Astrocyte (in vitro differentiated cells and primary cell): ENCODE data around the gene ABCA7.

Experiments used
- EZH2 ChIP-seq: IDR thresholded peaks from 2 replicates; pipeline ENCODE4 v1.6.1; 2012; ENCODE audit warnings: mild to moderate bottlenecking, low read length, inconsistent platforms; ENCODE audit not compliant: insufficient read depth
- TF ChIP-seq, protein P1 (sequence below): IDR thresholded peaks from 2 replicates; pipeline ENCODE4 v1.5.1; 2011; ENCODE audit warnings: low read depth, mild to moderate bottlenecking, inconsistent platforms, low read length, moderate library complexity; ENCODE audit not compliant: insufficient read depth

DNA sequence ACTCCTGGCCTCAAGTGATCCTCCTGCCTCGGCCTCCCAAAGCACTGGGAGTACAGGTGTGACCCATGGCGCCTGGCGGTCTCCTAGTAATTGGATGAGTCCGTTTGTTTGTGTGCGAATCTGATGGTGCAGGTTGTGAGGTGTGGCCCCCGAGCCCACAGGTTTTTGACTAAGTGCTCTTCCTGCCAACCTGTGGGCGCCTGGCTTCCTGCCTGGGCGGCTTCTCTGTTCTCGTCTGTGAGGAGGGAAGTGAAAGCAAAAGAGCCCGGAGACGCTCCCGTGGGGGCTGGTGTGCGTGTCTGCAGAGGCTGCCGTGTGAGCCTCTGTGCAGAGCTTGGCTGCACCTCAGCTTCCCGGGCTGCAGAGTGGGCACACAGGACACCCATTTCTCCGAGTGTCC, 37.0 kb downstream of the ABCA7 start:
- TF ChIP-seq, protein P1, sequence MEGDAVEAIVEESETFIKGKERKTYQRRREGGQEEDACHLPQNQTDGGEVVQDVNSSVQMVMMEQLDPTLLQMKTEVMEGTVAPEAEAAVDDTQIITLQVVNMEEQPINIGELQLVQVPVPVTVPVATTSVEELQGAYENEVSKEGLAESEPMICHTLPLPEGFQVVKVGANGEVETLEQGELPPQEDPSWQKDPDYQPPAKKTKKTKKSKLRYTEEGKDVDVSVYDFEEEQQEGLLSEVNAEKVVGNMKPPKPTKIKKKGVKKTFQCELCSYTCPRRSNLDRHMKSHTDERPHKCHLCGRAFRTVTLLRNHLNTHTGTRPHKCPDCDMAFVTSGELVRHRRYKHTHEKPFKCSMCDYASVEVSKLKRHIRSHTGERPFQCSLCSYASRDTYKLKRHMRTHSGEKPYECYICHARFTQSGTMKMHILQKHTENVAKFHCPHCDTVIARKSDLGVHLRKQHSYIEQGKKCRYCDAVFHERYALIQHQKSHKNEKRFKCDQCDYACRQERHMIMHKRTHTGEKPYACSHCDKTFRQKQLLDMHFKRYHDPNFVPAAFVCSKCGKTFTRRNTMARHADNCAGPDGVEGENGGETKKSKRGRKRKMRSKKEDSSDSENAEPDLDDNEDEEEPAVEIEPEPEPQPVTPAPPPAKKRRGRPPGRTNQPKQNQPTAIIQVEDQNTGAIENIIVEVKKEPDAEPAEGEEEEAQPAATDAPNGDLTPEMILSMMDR, result no peak
- no peak for TF ChIP-seq EZH2
